ENCODE data around the gene IGSF5.
"Not testable (repeated sequence)": the region's sequence is repeated elsewhere in the genome, so short reads cannot be mapped to it uniquely, and the experiment has no call there.

IGSF5 gene

GRCh38 chr21:39744883-39745282 lies at the start of gene IGSF5:
Gene IGSF5, plus strand, starts transcription at chr21:39745183. Its CDS starts 327 bp downstream, at chr21:39745510.
- not testable (repeated sequence) for DNase-seq (ENCODE audit: low read depth)

- DNase-seq (ENCODE audit: low read depth), result no peak
Measured at GRCh38 chr21:39696196-39696595, 48.8 kb upstream of the IGSF5 start.

GRCh38 chr21:39696618-39697017 lies 48.4 kb upstream of the IGSF5 start:
- no peak for DNase-seq (ENCODE audit: low read depth)

GRCh38 chr21:39700318-39700717 lies 44.7 kb upstream of the IGSF5 start:
- no peak for DNase-seq (ENCODE audit: low read depth)

- DNase-seq (ENCODE audit: low read depth), result no peak
Measured at GRCh38 chr21:39703578-39703977, 41.4 kb upstream of the IGSF5 start.

GRCh38 chr21:39705849-39706248 lies 39.1 kb upstream of the IGSF5 start:
- no peak for DNase-seq (ENCODE audit: low read depth)

GRCh38 chr21:39707316-39707715 lies 37.7 kb upstream of the IGSF5 start:
- DNase-seq (ENCODE audit: low read depth), result no peak

- no peak for DNase-seq (ENCODE audit: low read depth)
Measured at GRCh38 chr21:39710866-39711265, 34.1 kb upstream of the IGSF5 start.

- no peak for DNase-seq (ENCODE audit: low read depth)
Measured at GRCh38 chr21:39712273-39712672, 32.7 kb upstream of the IGSF5 start.

GRCh38 chr21:39712976-39713375 lies 32.0 kb upstream of the IGSF5 start:
- DNase-seq (ENCODE audit: low read depth), result no peak

GRCh38 chr21:39713905-39714304 lies 31.1 kb upstream of the IGSF5 start:
- DNase-seq (ENCODE audit: low read depth), result no peak

- no peak for DNase-seq (ENCODE audit: low read depth)
Measured at GRCh38 chr21:39714331-39714730, 30.7 kb upstream of the IGSF5 start.

GRCh38 chr21:39715804-39716397 lies 29.1 kb upstream of the IGSF5 start:
- DNase-seq (ENCODE audit: low read depth), result peak; percentile 9

- no peak for DNase-seq (ENCODE audit: low read depth)
Measured at GRCh38 chr21:39720126-39720778, 24.7 kb upstream of the IGSF5 start.

GRCh38 chr21:39721885-39722284 lies 23.1 kb upstream of the IGSF5 start:
- DNase-seq (ENCODE audit: low read depth), result no peak

GRCh38 chr21:39724944-39725343 lies 20.0 kb upstream of the IGSF5 start:
- no peak for DNase-seq (ENCODE audit: low read depth)

- DNase-seq (ENCODE audit: low read depth), result no peak
Measured at GRCh38 chr21:39726133-39726532, 18.9 kb upstream of the IGSF5 start.

- no peak for DNase-seq (ENCODE audit: low read depth)
Measured at GRCh38 chr21:39727401-39728120, 17.4 kb upstream of the IGSF5 start.

GRCh38 chr21:39728341-39728740 lies 16.6 kb upstream of the IGSF5 start:
- no peak for DNase-seq (ENCODE audit: low read depth)

- no peak for DNase-seq (ENCODE audit: low read depth)
Measured at GRCh38 chr21:39730418-39731157, 14.4 kb upstream of the IGSF5 start.

GRCh38 chr21:39736716-39737115 lies 8.3 kb upstream of the IGSF5 start:
- DNase-seq (ENCODE audit: low read depth), result no peak

- DNase-seq (ENCODE audit: low read depth), result no peak
Measured at GRCh38 chr21:39737376-39738000, 7.5 kb upstream of the IGSF5 start.

All from HS-27A (cell line).